ENCODE data around the gene SLC5A2.
A peak's percentile ranks its signal among the peaks of the same experiment; 100 is the strongest.
"Not testable (repeated sequence)": the region's sequence is repeated elsewhere in the genome, so short reads cannot be mapped to it uniquely, and the experiment has no call there.

SLC5A2 gene

GRCh38 chr16:31498493-31498892, 15.6 kb downstream of the SLC5A2 start:
- no peak for DNase-seq (ENCODE audit: low read depth)

GRCh38 chr16:31499928-31500327, 17.0 kb downstream of the SLC5A2 start:
- no peak for DNase-seq (ENCODE audit: low read depth)

GRCh38 chr16:31501226-31501965, 18.5 kb downstream of the SLC5A2 start:
- no peak for DNase-seq (ENCODE audit: low read depth)

DNA sequence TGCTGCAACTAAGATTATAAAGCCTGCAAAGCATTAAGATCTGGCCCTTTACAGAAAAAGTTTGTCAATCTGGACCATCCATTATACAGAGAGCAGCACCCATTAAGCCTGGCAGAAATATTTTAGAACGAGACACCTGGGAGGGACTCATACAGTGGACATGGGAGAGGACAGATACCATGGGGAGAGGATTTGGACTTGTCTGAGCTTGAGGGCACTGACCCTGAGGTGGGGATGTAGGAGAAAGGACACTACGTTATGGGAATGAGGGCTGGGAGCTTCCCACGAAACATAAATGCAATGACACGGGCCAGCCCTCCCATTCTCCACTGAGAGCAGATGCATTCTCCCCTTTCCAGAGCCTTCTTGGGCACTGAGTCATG, 19.0 kb downstream of the SLC5A2 start:
- no peak for DNase-seq (ENCODE audit: low read depth)

DNA sequence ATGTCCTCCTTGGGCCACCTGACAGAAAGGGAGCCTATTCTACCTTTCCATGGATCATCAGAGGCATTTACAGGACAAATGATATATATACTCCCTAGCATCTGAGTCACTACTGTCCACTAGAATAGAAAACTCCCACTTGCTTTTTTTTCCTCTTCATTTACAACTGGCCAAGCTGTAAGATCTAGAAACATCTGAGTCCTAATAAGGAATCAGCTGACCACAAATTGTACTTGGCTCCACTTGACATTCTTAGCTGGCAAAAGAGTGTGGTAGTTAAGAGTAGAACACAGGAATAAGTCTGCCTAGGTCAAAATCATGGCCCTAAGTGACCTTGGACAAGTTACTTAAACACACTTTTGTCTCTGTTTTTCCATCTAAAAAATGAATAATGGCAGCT, 20.1 kb downstream of the SLC5A2 start:
- DNase-seq (ENCODE audit: low read depth), result no peak

GRCh38 chr16:31503555-31503954, 20.6 kb downstream of the SLC5A2 start:
- not testable (repeated sequence) for DNase-seq (ENCODE audit: low read depth)

- DNase-seq (ENCODE audit: low read depth), result no peak
These were observed 21.2 kb downstream of the SLC5A2 start for GRCh38 chr16:31504159-31504558.

DNA sequence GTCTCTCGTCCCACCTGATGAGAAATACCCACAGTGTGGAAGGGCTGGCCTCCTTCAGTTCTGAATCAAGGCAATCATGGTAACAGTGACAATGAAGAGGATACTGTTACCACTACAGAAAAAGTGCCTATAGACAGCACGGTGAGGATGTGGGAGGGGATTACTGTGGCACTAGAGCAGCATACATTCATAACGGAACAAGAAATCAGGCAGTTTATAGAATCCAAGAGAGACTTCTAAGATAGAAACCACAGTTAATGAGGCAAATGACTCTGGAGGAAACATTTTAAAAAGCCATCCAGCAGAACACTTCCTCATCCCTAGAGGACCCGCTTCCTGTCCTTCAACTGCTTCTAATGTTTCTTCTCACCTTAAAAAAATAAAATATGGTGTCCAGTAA, 22.6 kb downstream of the SLC5A2 start:
- no peak for DNase-seq (ENCODE audit: low read depth)

DNA sequence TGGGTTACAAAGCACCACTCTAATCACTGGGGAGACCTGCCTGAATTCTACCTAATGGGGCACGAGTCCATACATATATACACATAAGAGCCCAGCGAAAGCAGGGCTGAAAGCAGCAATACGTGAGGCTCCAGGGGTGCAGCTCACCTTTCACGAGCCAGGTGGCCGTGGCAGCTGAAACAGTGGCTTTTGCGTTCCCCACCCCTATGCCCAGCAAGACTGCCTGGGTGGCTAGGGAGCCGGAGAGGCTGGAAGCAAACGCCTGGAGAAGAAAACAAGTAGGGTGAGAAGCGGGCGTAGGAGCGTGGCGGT, 24.6 kb downstream of the SLC5A2 start:
- no peak for DNase-seq (ENCODE audit: low read depth)

GRCh38 chr16:31507929-31508705, 25.2 kb downstream of the SLC5A2 start, which contains the start of gene RUSF1:
Gene RUSF1, minus strand, starts transcription at chr16:31508391. Its CDS starts 18 bp downstream, at chr16:31508373.
- peak; percentile 71 for DNase-seq (ENCODE audit: low read depth)

DNA sequence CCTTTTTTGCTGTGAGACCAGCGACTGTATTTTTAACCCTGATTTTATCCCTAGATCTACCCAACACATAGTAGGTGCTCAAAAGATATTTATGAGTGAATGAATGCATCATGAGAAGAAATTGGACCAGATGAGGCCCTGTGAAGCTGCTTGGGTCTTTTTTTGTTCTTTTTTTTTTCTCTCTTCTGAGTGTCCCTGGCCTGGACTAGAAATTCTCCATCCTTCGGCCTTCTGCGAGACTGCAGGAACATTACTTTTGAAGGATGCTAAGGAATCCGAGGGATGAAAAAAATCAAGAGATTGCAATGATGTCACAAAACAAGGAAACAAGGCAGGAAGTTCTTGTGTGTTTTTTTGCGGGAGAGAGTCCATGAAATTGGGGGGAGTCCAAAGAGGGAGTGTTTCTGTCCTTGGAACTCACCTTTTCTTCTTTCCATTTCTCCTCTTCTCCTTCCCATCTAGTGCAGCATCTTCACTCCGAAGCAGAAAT, 25.8 kb downstream of the SLC5A2 start:
- no peak for DNase-seq (ENCODE audit: low read depth)

DNA sequence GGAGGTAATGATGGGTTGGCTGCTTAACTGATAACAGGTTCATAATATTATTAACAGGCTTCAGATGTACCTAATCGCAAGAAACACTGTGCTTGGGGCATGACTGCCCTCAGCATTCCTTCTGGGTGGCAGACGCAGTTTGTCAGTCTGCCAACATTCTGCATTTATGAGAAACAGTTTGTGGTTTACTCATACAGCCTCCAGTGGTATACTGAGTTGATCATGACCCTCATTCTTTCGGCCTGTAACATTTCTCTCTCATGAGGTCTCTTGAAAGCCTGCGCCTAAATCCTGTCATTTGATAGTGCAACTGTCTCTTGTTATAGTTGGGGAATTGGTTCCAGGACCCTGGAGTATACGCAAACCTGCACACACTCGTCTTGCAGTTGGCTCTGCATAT, 30.2 kb downstream of the SLC5A2 start:
- DNase-seq (ENCODE audit: low read depth), result no peak

- no peak for DNase-seq (ENCODE audit: low read depth)
These were observed 31.0 kb downstream of the SLC5A2 start for GRCh38 chr16:31513884-31514283.

DNA sequence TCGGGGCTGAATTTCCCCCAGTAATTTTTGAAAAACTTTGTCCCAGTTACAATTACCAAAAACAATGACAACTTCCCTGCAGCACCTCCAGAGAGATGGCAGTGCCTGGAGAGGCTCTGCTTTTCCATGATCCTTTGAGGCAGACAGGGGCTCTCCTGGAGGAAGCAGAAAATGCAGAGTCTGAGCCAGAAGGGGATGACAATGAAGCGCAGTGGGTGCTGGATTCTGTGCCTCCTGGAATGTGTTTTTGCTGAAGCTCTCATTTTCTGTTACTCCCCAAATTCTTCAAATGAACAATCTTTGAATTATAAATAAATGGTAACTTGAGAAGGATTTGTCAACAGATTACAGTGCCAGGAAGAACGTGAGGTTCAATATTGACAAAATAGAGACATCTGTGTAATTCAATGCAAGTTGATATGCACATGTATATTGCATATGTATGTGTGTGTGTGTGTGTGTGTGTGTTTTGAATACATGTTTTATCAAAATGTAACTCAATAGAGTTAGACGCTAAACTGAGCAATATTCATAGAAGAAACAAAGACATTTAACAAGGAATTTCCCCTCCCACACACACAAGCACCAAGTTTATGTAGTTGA, 35.0 kb downstream of the SLC5A2 start:
- no peak for DNase-seq (ENCODE audit: low read depth)

DNA sequence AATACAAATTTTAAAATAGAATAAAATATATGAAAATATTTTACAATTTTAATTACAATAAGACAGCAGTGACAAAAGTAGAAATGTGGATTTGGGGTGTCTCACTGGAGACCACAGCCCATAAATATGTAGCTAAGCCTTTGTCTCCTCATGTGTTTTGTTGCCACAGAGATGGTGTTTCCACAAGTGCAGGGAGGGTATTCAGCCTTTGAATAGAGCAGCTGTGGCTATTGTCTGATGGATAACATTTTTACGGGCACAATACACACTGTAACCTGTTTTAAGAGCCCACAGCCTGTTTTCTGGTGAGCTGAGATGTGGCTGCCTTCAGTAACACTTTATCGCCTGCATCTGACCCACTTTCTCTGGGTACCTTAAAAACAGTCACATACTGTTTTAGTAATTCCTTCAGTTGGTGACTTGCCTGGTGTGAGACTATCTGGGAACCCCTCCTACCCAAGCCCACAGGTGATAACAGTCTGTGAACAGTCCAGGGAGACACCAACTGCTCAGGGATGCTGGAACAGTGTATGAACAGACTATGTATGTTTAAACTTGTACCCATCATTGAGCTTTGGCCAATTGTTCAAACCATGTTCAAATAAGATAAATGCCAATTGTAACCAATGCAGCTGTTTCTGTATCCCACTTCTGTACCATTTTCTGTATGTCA, 37.0 kb downstream of the SLC5A2 start:
- no peak for DNase-seq (ENCODE audit: low read depth)

DNA sequence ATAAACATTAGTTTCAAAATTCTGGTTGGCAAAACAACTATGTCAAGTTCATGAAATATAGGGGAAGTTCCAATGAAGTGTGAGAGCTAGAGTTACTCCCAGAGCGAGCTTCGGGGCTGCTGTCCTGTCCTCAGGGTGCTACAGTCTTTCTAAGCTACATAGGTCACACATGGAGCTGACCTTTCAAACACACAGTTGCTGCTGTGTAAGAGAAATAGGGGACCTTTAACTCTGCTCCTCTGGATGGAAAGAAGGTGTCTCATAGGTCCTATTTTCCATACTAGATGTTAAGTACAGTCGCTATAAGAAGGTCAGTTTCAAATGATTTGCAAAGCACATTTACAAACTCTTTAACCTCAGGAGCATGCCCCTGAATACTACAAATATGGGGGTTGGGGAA, 38.4 kb downstream of the SLC5A2 start:
- DNase-seq (ENCODE audit: low read depth), result no peak

DNA sequence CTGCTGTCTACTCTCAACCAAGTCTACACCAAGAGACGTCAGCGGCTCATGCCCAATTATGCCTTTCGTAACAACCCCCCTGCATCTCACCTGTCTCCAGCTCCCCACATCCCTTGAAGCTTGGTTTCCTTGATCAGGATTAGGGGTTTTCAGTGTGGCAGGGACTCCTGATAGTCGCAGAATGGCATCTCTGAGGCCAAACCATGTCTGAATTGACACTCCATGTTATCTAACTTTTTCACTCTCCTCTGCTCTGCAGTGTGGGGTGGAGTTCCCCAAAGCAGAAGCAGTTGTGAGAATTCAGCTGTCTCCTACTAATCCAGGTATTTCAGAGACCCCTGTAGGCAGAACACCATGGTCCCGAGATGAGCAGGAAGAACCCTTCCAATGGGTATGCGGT, 39.1 kb downstream of the SLC5A2 start:
- DNase-seq (ENCODE audit: low read depth), result no peak

DNA sequence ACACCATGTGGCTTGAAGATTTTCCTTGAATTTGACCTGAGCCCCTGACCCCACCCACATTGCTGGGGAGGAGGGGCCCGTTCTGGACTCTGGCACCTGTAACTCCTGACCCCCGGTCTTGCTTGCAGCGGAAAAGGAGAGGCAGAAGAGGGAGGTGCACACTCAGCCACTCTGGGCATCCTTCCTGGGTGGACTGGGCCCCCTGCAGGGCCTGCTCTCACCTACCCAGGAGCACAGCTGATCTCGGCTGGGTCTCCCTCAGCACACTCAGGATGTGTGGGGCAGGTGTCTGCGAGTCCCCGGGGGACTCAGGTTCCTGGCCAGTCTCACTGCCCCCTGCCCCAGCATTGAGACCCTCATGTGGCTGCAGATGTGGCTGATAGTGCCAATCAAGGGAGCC, 40.8 kb downstream of the SLC5A2 start:
- DNase-seq (ENCODE audit: low read depth), result not testable (repeated sequence)

GRCh38 chr16:31525113-31525512, 42.2 kb downstream of the SLC5A2 start:
- DNase-seq (ENCODE audit: low read depth), result no peak

DNA sequence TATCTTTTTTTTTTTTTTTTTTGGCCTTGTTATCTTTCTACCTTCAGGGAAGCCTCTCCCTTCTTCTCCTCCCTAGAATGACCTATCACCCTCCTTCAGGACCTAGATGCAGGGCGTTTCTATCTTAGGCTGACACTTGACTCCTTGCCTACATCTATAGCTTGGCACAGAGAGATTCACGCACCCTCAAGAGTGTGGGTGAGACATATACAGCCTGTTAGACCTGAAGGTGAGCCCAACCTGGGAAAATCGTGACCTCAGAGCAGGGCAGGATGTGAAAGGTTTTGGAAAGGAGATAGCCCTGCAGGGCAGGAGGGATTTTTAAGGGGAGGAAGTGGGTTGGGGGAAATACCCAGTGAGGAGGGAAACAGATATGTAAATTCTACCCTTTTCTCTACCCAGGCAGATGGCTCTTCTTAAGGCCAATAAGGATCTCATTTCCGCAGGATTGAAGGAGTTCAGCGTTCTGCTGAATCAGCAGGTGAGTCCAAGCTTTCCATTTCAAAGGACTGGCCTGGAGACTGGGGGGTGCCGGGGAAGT, 44.9 kb downstream of the SLC5A2 start, which contains the start of gene AHSP:
TSS of gene AHSP (plus strand) at position 167 of the 541 bp plus-strand sequence. CDS start at position 407, 240 bp downstream.
- no peak for DNase-seq (ENCODE audit: low read depth)

GRCh38 chr16:31528523-31529107, 45.7 kb downstream of the SLC5A2 start:
- DNase-seq (ENCODE audit: low read depth), result no peak
